ENCODE results near the gene SNX10. TPM values are rescaled to one million over a fixed set of nuclear protein-coding genes. Genes with fewer than 3 reads are reported as not detected.

SNX10 gene
- total RNA-seq, 1 experiment from 2014 or later: 3.8 TPM

- DNase-seq (ENCODE audit: low read depth): no peak
Measured at GRCh38 chr7:26367219-26367711, 75.6 kb downstream of the SNX10 start.

DNA sequence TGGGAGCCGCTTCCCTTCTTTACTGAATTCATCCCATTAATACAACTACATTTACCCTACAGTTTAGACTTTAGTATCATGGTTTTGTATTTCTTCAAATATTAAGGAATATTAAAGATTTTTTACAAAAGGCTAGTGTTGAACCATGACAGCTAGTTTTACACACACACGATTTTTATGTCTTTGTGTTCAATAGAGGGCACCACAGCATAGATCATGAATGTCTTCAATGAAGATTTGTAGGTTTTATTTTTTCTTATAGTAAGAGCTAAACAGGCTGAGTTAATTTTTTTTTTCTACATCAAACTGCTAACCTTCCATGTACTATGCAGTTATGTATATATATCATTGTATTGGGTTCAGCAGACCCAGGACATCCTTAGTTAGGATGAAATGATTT lies 76.9 kb downstream of the SNX10 start:
- DNase-seq (ENCODE audit: low read depth): peak; percentile 27

DNA sequence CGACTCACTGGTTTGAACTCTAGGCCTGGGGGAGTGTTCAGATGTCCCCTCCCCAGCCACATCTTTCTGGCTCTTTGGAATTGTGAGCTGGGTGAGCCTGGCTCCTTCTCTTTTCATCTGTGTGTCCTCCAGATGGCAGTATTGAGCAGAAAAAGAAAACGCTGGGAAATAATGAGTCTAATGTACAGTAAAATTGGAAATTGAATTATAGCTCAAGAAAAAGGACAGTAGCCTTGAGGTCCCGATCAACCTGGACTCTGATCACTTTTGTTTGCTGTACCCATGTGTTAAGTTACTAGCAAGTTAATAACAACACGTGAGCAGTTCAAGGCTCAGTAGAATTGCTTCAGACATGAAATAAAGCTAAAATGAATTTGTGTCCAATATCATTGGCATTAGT lies 77.9 kb downstream of the SNX10 start:
- peak; percentile 66 for DNase-seq (ENCODE audit: low read depth)

- DNase-seq (ENCODE audit: low read depth): no peak
Measured at GRCh38 chr7:26370011-26370410, 78.3 kb downstream of the SNX10 start.

GRCh38 chr7:26372249-26372648 lies 80.6 kb downstream of the SNX10 start:
- no peak for DNase-seq (ENCODE audit: low read depth)

GRCh38 chr7:26372704-26373103 lies 81.0 kb downstream of the SNX10 start:
- no peak for DNase-seq (ENCODE audit: low read depth)

DNA sequence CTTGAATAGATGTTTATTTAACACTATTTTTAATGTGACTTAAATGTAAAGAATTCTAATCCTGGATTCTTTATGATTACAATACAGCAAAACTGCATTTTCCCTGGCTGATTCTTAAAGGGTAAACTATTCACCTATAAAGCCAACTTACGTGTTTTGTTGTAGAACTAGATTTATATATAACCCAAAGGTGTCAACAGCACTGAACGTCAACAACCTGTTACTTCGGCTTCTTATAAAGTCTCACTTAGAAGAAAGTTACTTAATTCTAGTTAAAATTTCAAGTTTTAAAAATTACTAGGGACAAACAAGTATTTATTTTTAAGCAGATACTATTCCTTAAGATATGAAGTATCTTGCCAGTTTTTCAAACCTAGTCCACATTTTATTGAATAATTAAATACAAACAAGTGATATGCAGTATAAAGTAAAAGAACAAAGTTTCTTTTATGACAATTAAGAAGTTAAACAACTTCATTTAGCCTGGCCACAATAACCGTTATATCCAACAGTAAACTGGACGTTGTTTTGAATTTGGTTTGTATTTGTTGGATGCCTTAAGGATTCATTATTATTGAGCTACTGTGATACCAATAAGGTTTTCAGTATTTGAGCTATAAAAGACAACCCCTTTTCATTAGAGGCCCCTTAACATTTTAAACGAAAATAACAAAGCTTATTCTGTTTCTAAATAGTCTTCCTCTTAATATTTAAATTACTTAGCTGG lies 83.1 kb downstream of the SNX10 start:
- no peak for DNase-seq (ENCODE audit: low read depth)

- DNase-seq (ENCODE audit: low read depth): no peak
Measured at GRCh38 chr7:26375726-26376174, 84.1 kb downstream of the SNX10 start.

- no peak for DNase-seq (ENCODE audit: low read depth)
Measured at GRCh38 chr7:26376175-26376917, 84.7 kb downstream of the SNX10 start.

- no peak for DNase-seq (ENCODE audit: low read depth)
Measured at GRCh38 chr7:26378016-26378415, 86.4 kb downstream of the SNX10 start.

GRCh38 chr7:26379711-26380110 lies 88.0 kb downstream of the SNX10 start:
- no peak for DNase-seq (ENCODE audit: low read depth)

- no peak for DNase-seq (ENCODE audit: low read depth)
Measured at GRCh38 chr7:26381476-26382353, 90.1 kb downstream of the SNX10 start.

GRCh38 chr7:26385240-26385639 lies 93.6 kb downstream of the SNX10 start:
- DNase-seq (ENCODE audit: low read depth): no peak

- DNase-seq (ENCODE audit: low read depth): no peak
Measured at GRCh38 chr7:26387731-26388130, 96.1 kb downstream of the SNX10 start.

DNA sequence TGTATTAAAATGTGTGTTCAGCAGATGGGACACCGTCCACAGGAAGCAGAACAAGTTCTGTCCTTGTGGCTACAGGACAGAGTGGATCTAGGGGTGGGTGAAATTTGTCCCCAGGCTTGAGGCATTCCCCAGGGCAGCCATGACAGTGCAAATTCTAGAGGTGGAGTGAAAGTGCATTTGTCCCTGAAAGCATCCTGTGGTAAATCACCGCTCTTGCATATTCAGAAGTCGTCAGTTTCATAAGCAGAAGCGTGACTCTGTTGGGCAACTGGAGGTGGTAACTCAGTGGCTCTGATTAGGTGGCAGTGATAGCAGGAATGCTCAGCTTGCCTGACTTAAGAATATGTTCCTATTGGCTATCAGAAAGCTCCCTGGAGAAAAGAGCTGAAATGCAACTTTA lies 96.6 kb downstream of the SNX10 start:
- no peak for DNase-seq (ENCODE audit: low read depth)

DNA sequence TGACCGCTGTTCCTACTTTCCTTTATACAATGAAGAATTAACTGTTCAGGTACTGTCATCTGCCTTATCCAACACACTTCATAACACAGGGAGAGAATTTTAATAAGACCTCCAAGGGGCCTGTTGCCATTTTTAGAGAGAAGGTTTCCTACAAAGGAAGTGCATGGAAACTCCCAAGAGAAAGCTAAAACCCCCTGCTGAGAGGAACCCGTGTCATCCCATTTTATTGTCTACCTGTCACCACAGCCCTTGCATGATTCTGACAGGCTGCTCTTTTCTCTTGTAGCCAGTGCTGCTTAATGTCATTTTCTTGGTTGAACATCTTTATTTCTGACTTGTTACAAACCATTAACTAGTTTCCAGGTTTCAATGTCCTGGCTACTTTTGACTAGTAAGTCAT lies 98.4 kb downstream of the SNX10 start:
- DNase-seq (ENCODE audit: low read depth): no peak

GRCh38 chr7:26393818-26394217 lies 102.2 kb downstream of the SNX10 start:
- DNase-seq (ENCODE audit: low read depth): no peak

GRCh38 chr7:26397332-26397731 lies 105.7 kb downstream of the SNX10 start:
- no peak for DNase-seq (ENCODE audit: low read depth)

GRCh38 chr7:26397796-26398426 lies 106.2 kb downstream of the SNX10 start:
- no peak for DNase-seq (ENCODE audit: low read depth)

- DNase-seq (ENCODE audit: low read depth): no peak
Measured at GRCh38 chr7:26398427-26398755, 106.7 kb downstream of the SNX10 start.

DNA sequence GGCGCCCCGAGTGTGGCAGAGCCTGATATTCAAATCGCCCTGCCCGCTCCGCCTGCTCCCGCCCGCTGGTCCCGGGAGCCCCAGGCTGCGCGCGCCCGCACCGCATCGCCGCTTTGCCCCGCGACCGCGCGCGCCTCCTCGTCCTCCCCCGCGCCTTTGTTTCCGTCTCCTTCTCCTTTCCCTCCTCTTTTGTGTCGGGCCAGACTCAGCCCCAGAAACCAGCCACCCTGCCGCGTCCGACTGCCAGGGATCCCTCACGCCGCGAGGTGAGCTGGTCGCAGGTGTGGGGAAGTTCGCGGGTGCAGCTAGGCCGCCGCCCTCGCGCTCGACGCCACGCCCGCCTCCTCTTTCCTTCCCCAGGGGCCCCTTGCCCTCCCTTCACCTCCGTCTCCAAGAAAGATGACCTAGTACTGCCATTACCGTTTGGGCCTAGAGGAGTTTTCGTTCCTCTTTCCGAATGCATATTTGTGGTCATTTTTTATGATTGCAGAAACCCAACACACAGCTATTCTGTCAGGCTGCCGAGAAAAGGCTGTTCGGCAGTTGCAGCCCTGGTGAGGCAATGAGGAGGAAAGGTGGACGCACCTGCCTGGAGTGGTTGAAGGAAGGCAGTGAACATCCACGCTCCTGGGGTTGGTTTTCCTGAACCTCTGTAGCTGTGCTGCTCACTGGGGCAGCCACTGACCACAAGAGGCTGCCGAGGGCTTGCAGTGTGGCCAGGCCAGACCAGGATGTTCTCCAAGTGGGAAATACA lies 107.3 kb downstream of the SNX10 start:
- DNase-seq (ENCODE audit: low read depth): peak; percentile 34
